ENCODE measurements around the gene AMER2.

GRCh38 chr13:25198647-25199046 is 26.6 kb upstream of the AMER2 start:
- TF ChIP-seq CTCF (IDR thresholded peaks at IDR 0.05), result no peak
- TF ChIP-seq POLR2A (IDR thresholded peaks at IDR 0.05), result no peak
